NCI-H345 treated with DMSO at 0.1 percent for 48 hours (cell line): ENCODE results near the gene NXF1.
"Not testable (repeated sequence)": the region's sequence is repeated elsewhere in the genome, so short reads cannot be mapped to it uniquely, and the experiment has no call there.

ENCODE experiments used
- DNase-seq: peaks from one replicate; lab custom pipeline; 2025; ENCODE audit not compliant: unreplicated experiment; lab: John Stamatoyannopoulos, UW

The NXF1 gene

DNA sequence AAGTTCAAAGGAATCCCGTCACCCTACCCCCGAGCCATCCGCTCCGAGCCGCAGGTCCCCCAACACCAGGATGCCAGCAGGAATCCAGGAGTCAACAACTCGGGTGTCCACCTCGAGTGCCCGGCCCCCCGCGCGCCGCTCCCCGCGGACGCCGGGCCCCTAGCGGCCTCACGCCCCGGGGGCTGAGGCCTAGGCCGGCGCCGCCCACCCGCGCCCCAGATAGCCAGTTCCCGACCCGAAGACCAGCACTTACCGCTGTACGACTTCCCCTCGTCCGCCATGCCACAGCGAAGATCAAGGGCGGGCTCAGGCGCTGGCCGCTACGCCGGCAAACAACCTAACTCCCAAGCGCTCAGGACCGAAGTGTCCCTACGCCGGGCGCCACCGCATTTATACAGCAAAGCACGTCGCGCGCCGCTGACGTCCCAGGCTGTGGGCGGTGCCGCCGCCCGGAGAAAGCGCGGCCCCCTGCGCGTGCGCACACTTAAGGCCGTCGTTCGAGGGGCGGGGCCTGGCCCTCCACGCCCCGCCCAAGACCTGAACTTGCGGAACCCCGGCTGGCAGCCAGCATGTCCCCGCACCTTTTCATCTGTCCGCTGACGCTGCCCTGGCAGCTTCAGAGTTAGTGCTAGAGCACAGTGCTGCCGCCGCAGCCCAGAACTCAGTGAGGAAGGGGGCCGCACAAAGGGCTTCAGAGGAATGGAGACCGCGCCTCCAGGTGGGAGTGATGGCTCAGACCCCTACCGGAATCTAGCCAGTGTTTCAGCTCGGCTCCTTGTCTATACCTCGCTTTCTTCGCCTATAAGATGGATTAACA, at the start of gene NXF1:
TSS of gene NXF1 (minus strand) at position 365 of the 817 bp plus-strand sequence. CDS start at position 281, 84 bp downstream.
- peak; percentile 92 for DNase-seq

DNA sequence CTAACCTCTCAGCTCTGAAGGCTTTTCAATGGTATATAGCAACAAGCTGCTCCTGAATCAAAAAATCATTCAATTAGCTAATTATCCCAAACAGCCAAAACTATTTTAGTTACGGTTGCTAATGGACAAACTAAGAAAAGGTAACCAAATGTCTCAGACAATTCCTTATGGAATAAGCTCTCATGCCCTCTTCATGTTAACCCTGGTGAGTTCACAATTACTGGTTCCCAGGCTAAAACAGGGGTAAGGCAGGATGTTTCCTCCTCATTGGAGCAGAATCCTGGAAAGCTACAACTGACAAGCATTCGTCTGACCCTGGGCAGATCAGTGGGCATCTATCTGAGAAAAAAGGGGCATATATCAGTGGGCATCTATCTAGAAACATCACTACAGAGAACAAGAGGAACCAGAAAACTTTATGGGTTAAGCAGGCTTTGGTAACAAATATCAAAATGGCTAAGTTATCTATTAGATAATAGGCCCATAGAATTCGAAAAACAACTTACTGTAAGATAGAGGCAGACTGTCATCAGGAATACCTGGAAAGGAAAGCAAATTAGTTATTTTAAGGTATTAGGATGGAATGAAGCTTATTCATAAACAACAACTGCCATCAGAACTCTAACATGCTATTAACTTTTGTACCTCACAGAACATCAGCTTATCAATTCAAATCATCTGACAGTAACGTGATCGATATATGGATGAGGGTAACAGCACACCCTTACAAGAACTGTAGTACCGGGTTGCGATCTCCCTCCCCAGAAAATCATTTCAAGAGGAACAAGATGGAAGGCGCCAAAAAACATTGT, 49.0 kb upstream of the NXF1 start:
- no peak for DNase-seq

DNA sequence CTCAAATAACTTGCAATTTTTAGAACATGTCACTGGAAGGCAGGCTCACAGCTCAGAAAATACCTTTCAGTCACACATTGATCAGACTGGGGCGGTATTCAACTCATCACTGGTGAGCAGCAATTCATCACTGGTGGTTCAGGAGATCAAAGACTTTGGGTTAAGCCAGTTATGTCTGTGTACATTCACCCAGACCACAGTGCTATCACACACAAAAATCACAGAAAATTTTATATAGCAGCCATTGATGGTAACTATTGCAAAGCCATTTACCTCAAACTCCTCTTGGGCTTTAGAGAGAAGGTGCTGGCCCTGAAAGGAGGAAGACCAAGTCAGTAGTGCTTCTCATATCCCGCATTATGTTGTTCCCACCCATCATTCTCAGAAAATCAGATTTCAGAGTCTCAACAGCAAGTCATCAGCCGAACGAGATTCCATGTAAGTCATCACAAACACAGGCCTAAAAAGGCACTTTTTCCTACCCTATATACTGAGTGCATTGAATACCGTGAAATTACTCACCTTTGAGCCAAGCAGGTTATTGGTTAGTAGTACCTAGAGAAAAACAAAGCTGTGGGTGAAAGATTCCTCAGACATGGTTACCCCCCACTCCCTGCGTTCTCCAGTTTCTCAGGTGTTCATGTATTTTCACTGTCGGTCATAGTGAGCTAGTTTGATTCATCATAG, 48.2 kb upstream of the NXF1 start:
- DNase-seq = no peak

DNA sequence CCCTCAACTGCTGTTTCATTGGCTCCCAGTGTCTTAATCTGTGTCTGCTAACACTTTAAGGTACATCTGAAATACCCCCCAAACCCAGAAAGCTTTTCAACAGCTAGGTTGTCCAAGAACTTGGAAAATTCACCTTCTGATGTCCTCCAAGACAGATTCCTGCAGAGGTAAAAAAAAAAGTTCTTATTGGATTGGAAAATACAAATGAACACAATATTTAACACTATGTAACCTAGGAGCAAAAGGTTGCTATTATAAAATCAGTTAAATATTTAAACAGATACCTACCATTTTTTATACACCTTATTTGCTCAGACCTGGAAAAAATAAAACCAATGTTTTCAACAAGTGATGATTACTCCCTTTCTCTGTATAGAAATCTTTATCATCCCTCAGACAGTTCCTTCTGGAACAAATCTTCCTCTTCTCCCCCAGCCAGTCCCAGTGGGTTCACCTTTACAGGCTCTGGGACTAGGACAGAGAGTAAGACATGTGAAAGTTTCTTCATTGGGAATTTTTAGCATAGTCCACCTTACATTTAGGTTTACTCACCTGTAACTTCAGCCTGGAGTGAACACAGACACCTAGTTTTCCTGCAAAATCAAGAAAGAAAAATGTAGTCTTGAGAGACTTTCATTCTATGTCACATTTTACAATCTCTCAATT, 47.4 kb upstream of the NXF1 start:
- no peak for DNase-seq

DNA sequence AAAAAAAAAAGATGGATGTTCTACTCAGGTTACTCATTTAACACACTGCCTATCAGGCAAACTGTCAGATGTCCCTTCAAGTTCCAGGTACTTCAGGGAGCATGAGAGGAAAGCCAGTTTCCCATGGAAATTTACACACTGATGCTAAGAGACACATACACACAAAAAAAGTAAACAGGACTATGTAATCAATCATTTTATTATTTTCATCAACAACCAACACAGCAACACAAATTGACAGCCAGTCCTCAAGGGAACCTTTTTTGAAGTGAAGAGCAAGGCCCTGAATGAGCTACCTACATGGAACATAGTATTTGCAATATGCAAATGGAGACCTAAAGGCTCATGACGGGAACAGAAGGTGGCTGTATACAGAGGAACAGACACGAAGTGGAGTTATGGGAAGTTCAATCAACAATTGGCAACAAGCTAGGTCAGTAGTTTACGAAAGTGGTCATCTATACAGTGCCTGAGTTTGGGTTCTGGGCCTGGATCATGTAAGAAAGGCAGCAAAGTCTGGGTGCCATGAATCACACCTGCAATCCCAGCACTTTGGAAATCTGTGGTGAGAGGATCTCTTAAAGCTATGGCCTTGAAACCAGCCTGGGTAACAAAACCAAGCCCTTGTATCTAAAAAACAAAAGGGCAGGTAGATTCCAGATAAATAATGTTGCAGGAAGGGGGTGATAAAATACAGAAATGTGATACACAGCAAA, 46.7 kb upstream of the NXF1 start:
- DNase-seq = no peak

DNA sequence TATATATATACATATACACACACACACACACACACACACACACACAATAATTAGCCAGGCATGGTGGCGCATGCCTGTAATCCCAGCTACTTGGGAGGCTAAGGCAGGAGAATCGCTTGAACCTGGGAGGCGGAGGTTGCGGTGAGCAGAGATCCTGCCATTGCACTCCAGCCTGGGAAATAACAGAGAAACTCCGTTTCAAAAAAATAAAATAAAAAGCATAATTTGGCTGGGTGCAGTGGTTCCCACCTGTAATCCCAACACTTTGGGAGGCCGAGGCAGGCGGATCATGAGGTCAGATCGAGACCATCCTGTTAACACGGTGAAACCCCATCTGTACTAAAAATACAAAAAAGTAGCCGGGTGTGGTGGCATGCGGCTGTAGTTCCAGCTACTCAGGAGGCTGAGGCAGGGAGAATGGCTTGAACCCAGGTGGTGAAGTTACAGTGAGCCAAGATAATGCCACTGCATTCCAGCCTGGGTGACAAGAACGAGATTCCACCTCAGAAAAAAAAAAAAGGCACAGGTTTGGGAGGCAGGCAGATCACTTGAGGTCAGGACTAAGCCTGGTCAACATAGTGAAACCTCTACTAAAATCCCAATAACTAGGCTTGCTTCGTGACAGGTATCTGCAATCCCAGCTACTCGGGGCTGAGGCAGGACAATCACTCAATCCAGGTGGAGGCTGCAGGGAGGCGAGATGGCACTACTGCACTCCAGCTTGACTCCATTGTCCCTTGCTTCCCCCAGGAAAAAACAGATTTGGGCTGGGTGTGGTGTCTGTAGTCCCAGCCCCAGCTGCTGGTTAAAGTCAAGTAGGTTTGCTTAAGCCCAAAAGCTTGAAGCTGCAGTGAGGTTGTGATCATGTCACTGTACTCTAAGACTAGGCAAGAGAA, 45.9 kb upstream of the NXF1 start:
- DNase-seq = no peak

DNA sequence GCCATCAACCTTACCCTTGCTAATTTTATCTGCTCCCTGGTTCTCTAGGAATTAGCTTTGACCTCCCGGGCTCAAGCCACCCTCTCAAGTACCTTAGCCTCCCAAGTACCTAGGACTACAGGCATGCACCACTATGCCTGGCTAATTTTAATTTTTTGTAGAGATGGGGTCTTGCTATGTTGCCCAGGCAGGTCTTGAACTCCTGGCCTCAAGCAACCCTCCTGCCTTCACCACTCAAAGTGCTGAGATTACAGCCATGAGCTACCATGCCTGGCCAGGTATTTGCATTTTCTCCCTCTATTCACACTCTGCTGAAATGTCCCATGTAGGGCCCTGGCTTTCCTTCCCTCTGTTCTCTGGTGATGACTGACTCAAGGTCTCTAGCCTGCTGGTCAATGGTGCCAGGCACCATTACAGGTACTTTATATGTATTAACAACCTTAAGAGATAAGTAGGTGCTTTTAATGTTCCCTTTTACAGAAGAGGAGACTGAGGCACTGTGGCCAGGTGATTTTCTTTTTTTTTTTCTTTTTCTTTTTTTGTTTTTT, 42.6 kb upstream of the NXF1 start:
- DNase-seq = no peak

DNA sequence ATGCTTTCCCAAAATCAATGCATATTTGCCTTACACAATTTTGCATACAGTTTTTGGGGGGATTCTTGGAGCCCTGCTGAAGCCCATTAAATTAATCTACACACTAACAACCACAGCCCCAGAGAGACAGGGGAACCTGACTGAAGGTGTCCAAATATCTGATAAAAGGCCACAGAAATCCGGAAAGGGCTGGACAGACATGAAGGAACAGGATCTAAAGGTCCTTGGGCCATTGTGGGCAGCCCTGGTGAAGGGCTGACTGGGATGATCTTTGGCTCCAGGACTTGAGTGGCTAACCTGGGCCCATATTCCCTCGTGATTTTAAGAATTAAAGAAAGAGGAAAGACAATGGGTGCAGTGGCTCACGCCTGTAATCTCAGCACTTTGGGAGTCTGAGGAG, 40.9 kb upstream of the NXF1 start:
- DNase-seq = no peak

DNA sequence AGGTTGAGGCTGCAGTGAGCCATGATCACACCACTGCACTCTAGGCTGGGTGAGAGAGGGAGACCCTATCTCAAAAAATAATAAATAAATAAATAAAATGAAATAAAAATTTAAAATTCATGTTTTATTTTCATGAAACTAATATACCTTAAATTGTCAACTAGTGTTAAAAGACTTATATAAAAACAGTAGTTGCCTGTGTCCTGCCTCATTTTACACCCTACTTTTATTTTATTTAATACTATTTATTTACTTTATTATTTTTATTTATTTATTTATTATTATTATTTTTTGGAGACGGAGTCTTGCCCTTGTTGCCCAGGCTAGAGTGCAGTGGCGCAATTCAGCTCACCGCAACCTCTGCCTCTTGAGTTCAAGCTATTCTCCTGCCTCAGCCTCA, 38.9 kb upstream of the NXF1 start:
- no peak for DNase-seq

DNA sequence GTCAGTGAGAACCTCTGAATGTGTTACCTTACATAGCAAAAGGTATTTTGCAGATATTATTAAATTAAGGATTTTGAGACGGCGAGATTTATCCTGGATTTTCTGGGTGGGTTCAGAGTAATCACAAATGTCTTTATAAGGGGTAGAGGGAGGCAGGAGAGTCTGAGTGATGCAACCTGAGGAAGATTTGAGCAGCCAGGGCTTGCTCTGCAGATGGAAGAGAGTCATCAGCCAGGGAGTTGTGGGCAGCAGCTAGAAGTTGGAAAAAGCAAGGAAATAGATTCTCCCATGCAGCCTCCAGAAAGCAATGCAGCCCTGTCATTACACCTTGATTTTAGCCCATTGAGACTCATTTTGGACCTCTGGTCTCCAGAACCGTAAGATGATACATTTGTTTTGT, 38.2 kb upstream of the NXF1 start:
- no peak for DNase-seq

DNA sequence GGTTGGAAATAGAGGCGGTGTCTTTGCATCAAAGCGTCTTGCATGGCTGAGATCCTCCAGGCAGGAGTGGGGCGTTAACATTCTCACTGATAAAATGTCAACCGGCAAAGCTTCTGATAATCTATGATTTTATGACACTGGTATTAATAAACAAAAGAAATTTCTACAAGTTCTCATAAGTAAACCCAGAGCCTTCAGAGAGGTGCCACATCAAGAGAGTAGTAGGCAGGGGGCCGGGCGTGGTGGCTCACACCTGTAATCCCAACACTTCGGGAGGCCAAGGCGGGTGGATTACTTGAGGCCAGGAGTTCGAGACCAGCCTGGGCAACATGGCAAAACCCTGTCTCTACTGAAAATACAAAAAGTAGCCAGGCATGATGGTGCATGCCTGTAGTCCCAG, 37.7 kb upstream of the NXF1 start:
- not testable (repeated sequence) for DNase-seq

DNA sequence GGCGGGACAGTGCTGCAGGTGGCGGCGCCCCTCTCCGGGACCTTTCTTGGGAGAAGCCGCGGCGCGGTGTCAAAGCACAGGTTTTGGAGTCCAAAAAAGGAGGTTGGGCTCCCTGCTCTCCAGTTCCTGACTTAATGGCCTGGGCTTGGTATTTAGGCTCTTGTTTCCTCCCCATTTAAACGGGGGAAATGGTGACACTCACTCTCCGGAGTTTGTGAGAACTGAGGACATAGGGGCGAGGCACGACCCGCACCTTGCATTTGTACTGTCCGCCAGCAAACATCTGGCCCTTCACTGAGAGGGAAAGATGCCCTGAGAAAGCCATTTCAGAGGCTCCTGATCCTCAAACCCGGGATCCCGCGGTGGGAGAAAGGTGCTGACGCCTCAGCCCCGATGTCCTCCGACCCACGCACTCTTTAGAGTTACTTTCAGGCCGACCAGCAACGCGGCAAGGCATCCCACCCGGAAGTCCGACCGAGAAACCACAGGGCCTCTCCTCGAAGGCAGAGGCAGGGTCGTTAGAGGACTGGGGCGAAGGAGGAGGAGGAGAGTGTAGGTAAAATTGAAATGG, 37.0 kb upstream of the NXF1 start:
- DNase-seq = no peak

DNA sequence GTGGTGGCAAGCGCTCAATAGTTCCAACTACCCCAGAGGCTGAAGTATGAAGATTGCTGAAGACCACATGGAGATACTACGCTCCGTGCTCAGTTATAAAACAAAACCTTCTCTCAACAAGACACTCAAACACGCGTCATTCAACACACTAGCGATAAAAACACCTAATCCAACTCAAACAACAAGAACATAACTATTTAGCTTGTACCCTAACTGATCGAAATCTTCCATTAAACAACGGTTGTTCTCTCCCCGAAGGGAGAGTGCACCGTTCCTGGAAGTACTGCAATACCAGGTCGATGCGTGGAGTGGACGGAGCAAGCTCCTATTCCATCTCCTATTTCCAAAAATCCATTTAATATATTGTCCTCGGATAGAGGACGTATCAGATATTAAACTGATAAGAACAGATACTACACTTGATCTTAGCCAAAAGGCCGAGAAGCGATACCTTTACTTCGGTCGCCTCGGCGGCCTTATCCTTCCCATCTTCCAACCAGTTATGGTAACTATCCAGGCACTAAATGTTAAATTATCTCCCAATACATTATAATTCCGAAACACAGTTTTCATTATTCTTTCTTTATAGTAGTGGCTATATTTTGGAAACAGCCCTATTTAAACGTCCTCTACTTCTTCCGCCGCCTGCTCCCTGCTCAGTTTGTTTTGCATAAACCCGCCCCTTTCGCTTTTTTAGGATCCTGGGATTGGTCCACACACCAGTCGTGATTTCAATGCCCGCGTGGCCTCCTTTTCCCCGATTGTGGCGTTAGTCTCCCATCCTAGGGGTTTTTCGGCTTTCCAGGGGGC, 36.3 kb upstream of the NXF1 start:
- DNase-seq = peak; percentile 95

DNA sequence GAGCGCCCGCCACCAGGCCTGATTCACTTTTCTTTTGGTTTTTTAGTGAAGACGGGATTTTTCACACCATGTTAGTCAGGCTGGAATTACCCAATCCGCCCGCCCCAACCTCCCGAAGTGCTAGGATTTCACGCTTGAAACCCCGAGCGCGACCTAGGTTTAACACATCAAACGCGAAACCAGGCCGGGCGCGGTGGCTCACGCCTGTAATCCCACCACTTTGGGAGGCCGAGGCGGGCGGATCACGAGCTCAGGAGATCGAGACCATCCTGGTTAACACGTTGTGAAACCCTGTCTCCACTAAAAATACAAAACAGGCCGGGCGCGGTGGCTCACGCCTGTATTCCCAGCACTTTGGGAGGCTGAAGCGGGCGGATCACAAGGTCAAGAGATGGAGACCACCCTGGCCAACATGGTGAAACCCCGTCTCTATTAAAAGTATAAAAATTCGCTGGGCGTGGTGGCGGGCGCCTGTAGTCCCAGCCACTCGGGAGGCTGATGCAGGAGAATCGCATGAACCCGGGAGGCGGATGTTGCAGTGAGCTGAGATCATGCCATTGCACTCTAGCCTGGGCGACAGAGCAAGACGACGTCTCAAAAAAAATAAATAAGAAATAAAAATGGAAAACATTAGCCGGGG, 35.6 kb upstream of the NXF1 start:
- not testable (repeated sequence) for DNase-seq

DNA sequence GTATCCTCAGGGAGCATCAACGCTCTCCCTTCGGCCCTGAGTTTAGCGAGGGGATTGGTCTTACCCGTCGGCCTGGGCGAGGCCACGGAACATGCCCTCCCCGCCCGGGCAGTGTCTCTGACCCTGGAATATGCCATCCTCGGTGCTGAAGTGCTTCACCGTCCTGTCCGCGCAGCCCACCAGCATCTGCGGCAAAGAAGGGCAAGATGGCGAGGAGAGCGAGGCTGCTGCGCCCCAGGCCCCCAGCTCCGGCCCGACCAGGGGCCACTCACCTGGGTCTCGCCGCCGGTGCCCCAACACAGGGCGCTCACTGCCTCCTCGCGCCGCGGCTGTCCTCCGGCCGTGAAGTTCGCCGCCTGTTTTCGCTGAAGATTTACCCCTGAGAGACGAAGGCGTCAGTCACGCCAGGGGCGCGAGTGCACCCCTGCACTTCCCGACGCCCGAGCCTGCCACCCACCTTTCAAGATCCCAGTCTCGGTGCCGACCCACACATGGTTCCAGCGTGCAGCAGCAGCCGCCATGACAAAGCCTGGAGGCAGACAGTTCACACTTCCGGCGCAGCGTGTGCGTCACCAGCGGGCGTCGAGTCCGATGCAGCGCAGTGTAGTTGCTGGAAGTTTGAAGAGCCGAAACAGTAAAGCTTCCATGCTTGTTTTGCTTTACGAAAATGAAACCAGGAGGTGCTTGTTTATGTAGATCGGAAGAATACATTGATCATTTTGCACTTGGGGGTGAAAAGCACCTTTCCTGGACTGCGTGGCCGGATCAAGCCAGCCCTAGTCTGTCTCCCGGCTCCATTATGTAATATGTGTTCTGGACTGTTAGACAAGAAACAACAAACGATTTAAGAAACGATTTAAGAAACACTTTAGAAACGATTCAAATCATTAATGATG, 34.1 kb upstream of the NXF1 start, which contains the start of gene WDR74:
TSS of gene WDR74 (minus strand) at position 541 of the 896 bp plus-strand sequence. CDS start at position 521, 20 bp downstream.
- peak; percentile 90 for DNase-seq

DNA sequence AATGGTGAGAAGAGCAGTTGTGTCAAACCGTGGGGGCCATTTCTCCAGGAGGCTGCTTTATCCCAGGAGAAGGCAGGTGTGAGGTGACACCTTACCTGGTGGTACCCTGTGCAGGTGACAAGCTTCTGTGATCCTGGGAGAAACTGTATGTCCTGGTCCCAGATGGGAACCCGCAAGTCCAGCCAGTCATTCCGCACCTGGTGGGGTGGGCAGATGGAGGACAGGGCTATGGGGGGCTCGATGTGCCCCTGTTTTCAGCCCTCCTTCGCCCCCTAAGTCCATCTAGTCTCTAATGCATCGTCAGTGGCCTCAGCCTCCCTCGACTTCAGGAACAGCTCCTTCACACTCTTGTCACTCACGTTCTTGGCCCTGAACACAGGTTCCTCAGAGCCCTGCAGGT, 30.1 kb upstream of the NXF1 start:
- DNase-seq = no peak
